HepG2 (cell line): Measurements from ENCODE around the gene GRB2. TPM values are rescaled to one million over a fixed set of nuclear protein-coding genes. Genes with fewer than 3 reads are reported as not detected.

Experiments used
- ATAC-seq: fragments of 200-7000 bp; cut with Tn5 transposase; 3 replicates; pipeline ENCODE4 v1.9.1; 2020; ENCODE audit warnings: mild to moderate bottlenecking, moderate library complexity
- BruUV-seq: library from RNA; stranded (reverse); fragments of 400-500 nt; replicated peaks from 2 replicates; lab custom pipeline; 2021; lab: Mats Ljungman, UMichigan
- CTCF ChIA-PET: fragments of 300-600 bp; formaldehyde crosslinking; extraction: SDS; loops from one replicate; lab custom pipeline; 2021; ENCODE audit warnings: low total read pairs, inconsistent platforms, low intra/inter-chr PET ratio; lab: Yijun Ruan, JAX
- POLR2A ChIA-PET: fragments of 350-600 bp; sonication (Branson Sonifier 250); formaldehyde crosslinking; loops from one replicate; lab custom pipeline; 2020; ENCODE audit warnings: antibody characterized with exemption, inconsistent platforms; lab: Yijun Ruan, JAX
- DNase-seq: peaks from one replicate; pipeline ENCODE4 v3.0.0-alpha.2; 2015; ENCODE audit warnings: low spot score
- FAIRE-seq: peaks from 3 replicates; lab custom pipeline; 2011; peaks lifted over from hg19 to GRCh38; lab: Jason Lieb, UNC
- H2AFZ ChIP-seq: one replicate; pipeline ENCODE4 v1.6.1; 2011; ENCODE audit warnings: low read length, inconsistent platforms
- H3K27ac ChIP-seq: fragments of 300-600 bp; 3 replicates; pipeline ENCODE4 v1.8.0; 2011; ENCODE audit warnings: mixed run types, mild to moderate bottlenecking, mixed read lengths, low read length, inconsistent platforms; ENCODE audit not compliant: insufficient read depth; ENCODE audit errors: extremely low read length
- H3K27me3 ChIP-seq, 2 experiments: fragments of 200-600 bp in 1 of 2; 2 replicates in 1 of 2; 3 replicates in 1 of 2; pipeline versions ENCODE4 v1.6.0 to v1.8.0; 2011; ENCODE audit warnings: low read length in 2 of 2, mild to moderate bottlenecking in 2 of 2, moderate library complexity in 2 of 2, inconsistent platforms in 1 of 2; ENCODE audit not compliant: insufficient read depth in 2 of 2, control insufficient read depth in 1 of 2
- H3K36me3 ChIP-seq, 2 experiments: fragments of 200-600 bp in 1 of 2; replicated peaks in 1 of 2; 2 replicates in 1 of 2; 3 replicates in 1 of 2; pipeline versions ENCODE4 v1.5.1 to v1.8.0; 2011; ENCODE audit warnings: low read length in 2 of 2, inconsistent platforms in 1 of 2; ENCODE audit not compliant: insufficient read depth in 2 of 2, control insufficient read depth in 1 of 2
- H3K4me1 ChIP-seq: 2 replicates; pipeline ENCODE4 v1.5.1; 2012; ENCODE audit warnings: low read length, inconsistent platforms; ENCODE audit not compliant: insufficient read depth
- H3K4me2 ChIP-seq: 2 replicates; pipeline ENCODE4 v1.6.0; 2011; ENCODE audit warnings: low read depth, low read length, inconsistent platforms
- H3K4me3 ChIP-seq, 3 experiments: fragments of 200-600 bp in 1 of 3; sonication (generic), shearing (Covaris generic) in 1 of 3; replicated peaks in 1 of 3; 2 replicates each; pipeline ENCODE4 v1.5.1; 2011 to 2016; ENCODE audit warnings: low read length in 3 of 3, inconsistent platforms in 2 of 3, low read depth in 2 of 3, mild to moderate bottlenecking in 2 of 3, control low read depth in 1 of 3, mixed read lengths in 1 of 3; ENCODE audit not compliant: insufficient read depth in 1 of 3
- H3K79me2 ChIP-seq: one replicate; pipeline ENCODE4 v1.6.1; 2011; ENCODE audit warnings: low read length, inconsistent platforms; ENCODE audit not compliant: insufficient read depth
- H3K9ac ChIP-seq: 2 replicates; pipeline ENCODE4 v1.6.0; 2011; ENCODE audit warnings: mild to moderate bottlenecking, low read depth, low read length, inconsistent platforms; ENCODE audit not compliant: insufficient read depth
- H3K9me3 ChIP-seq: 2 replicates; pipeline ENCODE4 v1.5.1; 2012; ENCODE audit warnings: mild to moderate bottlenecking, low read length
- H4K20me1 ChIP-seq: 2 replicates; pipeline ENCODE4 v1.6.0; 2011; ENCODE audit warnings: inconsistent platforms, mild to moderate bottlenecking, low read length, moderate library complexity; ENCODE audit not compliant: insufficient read depth
- FOXA1 ChIP-seq, 2 experiments: fragments of 450-650 bp in 1 of 2; sonication (generic) in 1 of 2; formaldehyde crosslinking in 1 of 2; IDR thresholded peaks; 2 replicates each; pipeline versions ENCODE4 v1.4.0 to v1.6.1; 2016 to 2020; ENCODE audit warnings: missing genetic modification reagents in 1 of 2
- HNF1A ChIP-seq, 2 experiments: sonication (generic) in 1 of 2; formaldehyde crosslinking in 1 of 2; IDR thresholded peaks; 2 replicates each; pipeline versions ENCODE4 v1.4.0 to v1.6.1; 2016 to 2020; ENCODE audit warnings: borderline replicate concordance in 1 of 2, low read depth in 1 of 2, mild to moderate bottlenecking in 1 of 2, missing genetic modification reagents in 1 of 2
- JUND ChIP-seq: sonication (generic); formaldehyde crosslinking; IDR thresholded peaks from 2 replicates; pipeline ENCODE4 v1.8.0; 2022; ENCODE audit warnings: mild to moderate bottlenecking, missing genetic modification reagents
- MLX ChIP-seq: IDR thresholded peaks from 2 replicates; pipeline ENCODE4 v1.6.1; 2016
- POLR2AphosphoS5 ChIP-seq: IDR thresholded peaks from 2 replicates; pipeline ENCODE4 v1.6.1; 2012; ENCODE audit warnings: low read depth, low read length
- SETDB1 ChIP-seq: sonication (generic); formaldehyde crosslinking; IDR thresholded peaks from 2 replicates; pipeline ENCODE4 v1.5.1; 2020; ENCODE audit warnings: missing genetic modification reagents, mild to moderate bottlenecking, borderline replicate concordance
- SNAPC5 ChIP-seq: sonication (generic); formaldehyde crosslinking; IDR thresholded peaks from 2 replicates; pipeline ENCODE4 v1.8.1; 2023; ENCODE audit warnings: mild to moderate bottlenecking, missing genetic modification reagents, borderline replicate concordance
- SSRP1 ChIP-seq: IDR thresholded peaks from 2 replicates; pipeline ENCODE4 v1.6.1; 2016; ENCODE audit warnings: control low read depth
- YEATS4 ChIP-seq: sonication (generic); formaldehyde crosslinking; IDR thresholded peaks from 2 replicates; pipeline ENCODE4 v1.4.0; 2020; ENCODE audit warnings: missing genetic modification reagents, borderline replicate concordance
- ZBTB2 ChIP-seq: sonication (generic); formaldehyde crosslinking; IDR thresholded peaks from 2 replicates; pipeline ENCODE4 v1.8.0; 2022; ENCODE audit warnings: low read depth, missing genetic modification reagents
- ZBTB25 ChIP-seq: IDR thresholded peaks from 2 replicates; pipeline ENCODE4 v1.6.1; 2018; ENCODE audit warnings: missing genetic modification reagents
- ZKSCAN5 ChIP-seq: sonication (generic); formaldehyde crosslinking; IDR thresholded peaks from 2 replicates; pipeline ENCODE4 v1.5.1; 2020; ENCODE audit warnings: mild to moderate bottlenecking, missing genetic modification reagents
- ZNF776 ChIP-seq: sonication (generic); formaldehyde crosslinking; IDR thresholded peaks from 2 replicates; pipeline ENCODE4 v1.4.0; 2020; ENCODE audit warnings: mild to moderate bottlenecking, missing genetic modification reagents
- ZSCAN12 ChIP-seq: sonication (generic); formaldehyde crosslinking; IDR thresholded peaks from 2 replicates; pipeline ENCODE4 v1.9.0; 2021; ENCODE audit warnings: mild to moderate bottlenecking, missing genetic modification reagents
- WGBS: methylation state at CpG from one replicate; pipeline ENCODE4 v1.1.6; 2017; ENCODE audit warnings: low lambda C conversion rate; 5-methylcytosine and 5-hydroxymethylcytosine counted together
- in situ Hi-C: cut with HindIII; loops from 2 replicates; pipeline ENCODE4 v1.10.0; 2017; ENCODE audit warnings: low pct_unique_long_range_greater_than_20kb; ENCODE audit not compliant: extremely low pct_ligation_motif_present
- intact Hi-C: fragments of 100-400 bp; cut with micrococcal nuclease; formaldehyde crosslinking; loops from one replicate; pipeline ENCODE4 v1.10.0; 2022; ENCODE audit not compliant: unreplicated experiment
- polyA plus RNA-seq, 8 experiments: library from polyadenylated mRNA; depleted of rRNA in 3 of 8; stranded (reverse) in 7 of 8; unstranded in 1 of 8; fragments of >200 nt; fragmentation: Illumina TruSeq in 4 of 8; extraction: Trizol in 4 of 8; gene quantifications; 2 replicates each; pipeline versions ENCODE4 v1.2.1 to v1.2.3, GENCODE V29; 2011 to 2016; ENCODE audit warnings: low read depth in 4 of 8, missing spikeins in 1 of 8, mixed read lengths in 1 of 8; ENCODE audit not compliant: insufficient read depth in 1 of 8
- total RNA-seq, 5 experiments: library from RNA; depleted of rRNA; stranded (reverse); fragments of >200 nt; fragmentation: Illumina TruSeq; extraction: Trizol; gene quantifications; 2 replicates each; pipeline ENCODE4 v1.2.3, GENCODE V29; 2016; ENCODE audit warnings: low read depth in 1 of 5
- TF ChIP-seq, protein P1 (sequence below): sonication (generic); formaldehyde crosslinking; IDR thresholded peaks from 2 replicates; pipeline ENCODE4 v1.4.0; 2020; ENCODE audit warnings: missing genetic modification reagents

Gene GRB2
- total and polyA plus RNA-seq, 2 of the 13 experiments (the other 11 are each of a cell fraction or from before 2014, with no cell fraction given): 84.6 to 92.3 TPM

DNA sequence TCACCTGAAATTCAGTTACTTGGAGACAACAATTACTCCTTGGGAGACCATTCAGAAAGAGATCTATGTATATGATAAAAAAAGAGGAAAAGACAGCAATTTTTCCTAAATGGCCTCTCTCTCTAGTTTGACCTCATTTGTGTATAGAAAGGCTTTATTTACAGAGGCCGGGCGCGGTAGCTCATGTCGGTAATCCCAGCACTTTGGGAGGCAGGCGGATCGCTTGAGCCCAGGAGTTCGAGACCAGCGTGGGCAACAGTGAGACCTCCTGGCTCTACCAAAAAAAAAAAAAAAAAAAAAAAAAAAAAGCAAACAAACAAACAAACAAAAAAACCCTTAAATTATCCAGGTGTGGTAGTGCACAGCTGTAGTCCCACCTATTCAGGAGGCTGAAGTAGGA, 20.7 kb downstream of the GRB2 start:
- Histone ChIP-seq H3K9me3 (no peaks in the 10 kb centered on the region), H4K20me1 (no peaks in the 10 kb centered on the region), H3K4me1 (peaks cover 83% of the 10 kb centered on the region), H3K79me2 (peaks cover 84% of the 10 kb centered on the region), H3K9ac (no peak overlapping the region), H3K27ac (peak overlapping the region; percentile 82), H3K27me3 (no peaks in the 10 kb centered on the region), H3K4me3 (no peak overlapping the region), H2AFZ (no peak overlapping the region), H3K4me2 (no peak overlapping the region; the same call in 1 of the 2 replicates), H3K36me3 (peaks cover 10 to 21% of the 10 kb centered on the region in 2 experiments; a peak in 4 of 5 replicates)
- intact Hi-C loops (no loop called here), in situ Hi-C loops (no loop called here)
- BruUV-seq: no TSS peak
- WGBS: 79% methylated on average over 8 of the region's 8 CpGs
- ChIA-PET POLR2A (interaction anchor here (1.5 to 3.7 kb wide), 3 partner anchors 9 to 21 kb away, joined by 3 to 67 read pairs (median 4); partner anchors contain the start of gene GRB2), CTCF (no interaction called here)
- no peak for ATAC-seq
- no peak for DNase-seq
- FAIRE-seq: no peak
- TF ChIP-seq HNF1A (IDR thresholded peaks at IDR 0.05; ENCODE audit: low read depth) (no peak), HNF1A (CRISPR knock-in tag; IDR thresholded peaks at IDR 0.05; ENCODE audit: borderline replicate concordance) (no peak), MLX (CRISPR knock-in tag) (no peak), ZKSCAN5 (CRISPR knock-in tag) (no peak), FOXA1 (IDR thresholded peaks at IDR 0.05) (no peak), FOXA1 (CRISPR knock-in tag; IDR thresholded peaks at IDR 0.05) (0 out of 2 replicates have a peak, but pooled peaks have one; percentile 46), ZNF776 (CRISPR knock-in tag) (no peak), JUND (CRISPR knock-in tag) (no peak), YEATS4 (CRISPR knock-in tag) (no peak), SSRP1 (CRISPR knock-in tag) (no peak), SETDB1 (CRISPR knock-in tag) (no peak), ZBTB2 (CRISPR knock-in tag) (no peak), POLR2AphosphoS5 (no peak), ZBTB25 (CRISPR knock-in tag) (0 out of 2 replicates have a peak, but pooled peaks have one; percentile 14), SNAPC5 (CRISPR knock-in tag) (no peak), ZSCAN12 (CRISPR knock-in tag) (no peak)
- TF ChIP-seq, protein P1, sequence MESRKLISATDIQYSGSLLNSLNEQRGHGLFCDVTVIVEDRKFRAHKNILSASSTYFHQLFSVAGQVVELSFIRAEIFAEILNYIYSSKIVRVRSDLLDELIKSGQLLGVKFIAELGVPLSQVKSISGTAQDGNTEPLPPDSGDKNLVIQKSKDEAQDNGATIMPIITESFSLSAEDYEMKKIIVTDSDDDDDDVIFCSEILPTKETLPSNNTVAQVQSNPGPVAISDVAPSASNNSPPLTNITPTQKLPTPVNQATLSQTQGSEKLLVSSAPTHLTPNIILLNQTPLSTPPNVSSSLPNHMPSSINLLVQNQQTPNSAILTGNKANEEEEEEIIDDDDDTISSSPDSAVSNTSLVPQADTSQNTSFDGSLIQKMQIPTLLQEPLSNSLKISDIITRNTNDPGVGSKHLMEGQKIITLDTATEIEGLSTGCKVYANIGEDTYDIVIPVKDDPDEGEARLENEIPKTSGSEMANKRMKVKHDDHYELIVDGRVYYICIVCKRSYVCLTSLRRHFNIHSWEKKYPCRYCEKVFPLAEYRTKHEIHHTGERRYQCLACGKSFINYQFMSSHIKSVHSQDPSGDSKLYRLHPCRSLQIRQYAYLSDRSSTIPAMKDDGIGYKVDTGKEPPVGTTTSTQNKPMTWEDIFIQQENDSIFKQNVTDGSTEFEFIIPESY (CRISPR knock-in tag): peak; percentile 84
